SK-N-SH treated with all-trans-retinoic acid at 6 μM for 48 hours (cell line): ENCODE results near the gene ADGRD2.

Experiments
- ARNTL ChIP-seq: fragments of 450-650 bp; formaldehyde crosslinking; IDR thresholded peaks from 2 replicates; pipeline ENCODE4 v1.5.0; 2020; ENCODE audit warnings: low read depth, mild to moderate bottlenecking, moderate library complexity, borderline replicate concordance
- PATZ1 ChIP-seq: fragments of 250-450 bp; sonication (Bioruptor Pico); IDR thresholded peaks from 2 replicates; pipeline ENCODE4 v1.8.0; 2020; ENCODE audit warnings: mild to moderate bottlenecking, moderate library complexity, borderline replicate concordance
- POU6F1 ChIP-seq: fragments of 250-450 bp; sonication (Bioruptor Pico); IDR thresholded peaks from 2 replicates; pipeline ENCODE4 v1.8.0; 2021; ENCODE audit warnings: low read depth, mild to moderate bottlenecking, moderate library complexity, borderline replicate concordance
- RARB ChIP-seq: fragments of 250-450 bp; sonication (Bioruptor Pico); IDR thresholded peaks from 2 replicates; pipeline ENCODE4 v1.8.0; 2021; ENCODE audit warnings: mild to moderate bottlenecking, moderate library complexity
- TCF4 ChIP-seq: fragments of 250-450 bp; sonication (Bioruptor Pico); IDR thresholded peaks from 2 replicates; pipeline ENCODE4 v1.8.0; 2021; ENCODE audit warnings: mild to moderate bottlenecking, moderate library complexity, borderline replicate concordance
- ZC3H10 ChIP-seq: fragments of 250-450 bp; sonication (Bioruptor Pico); IDR thresholded peaks from 2 replicates; pipeline ENCODE4 v1.5.1; 2021; ENCODE audit warnings: mild to moderate bottlenecking, moderate library complexity
- ZFP3 ChIP-seq: fragments of 250-450 bp; sonication (Bioruptor Pico); IDR thresholded peaks from 2 replicates; pipeline ENCODE4 v1.5.0; 2020; ENCODE audit warnings: mild to moderate bottlenecking, moderate library complexity
- ZFP30 ChIP-seq: fragments of 450-650 bp; formaldehyde crosslinking; IDR thresholded peaks from 2 replicates; pipeline ENCODE4 v1.5.0; 2022; ENCODE audit warnings: mild to moderate bottlenecking, moderate library complexity
- TF ChIP-seq, protein P1 (sequence below): fragments of 250-450 bp; sonication (Bioruptor Pico); IDR thresholded peaks from 2 replicates; pipeline ENCODE4 v1.5.1; 2020; ENCODE audit warnings: low read depth, mild to moderate bottlenecking, moderate library complexity

DNA sequence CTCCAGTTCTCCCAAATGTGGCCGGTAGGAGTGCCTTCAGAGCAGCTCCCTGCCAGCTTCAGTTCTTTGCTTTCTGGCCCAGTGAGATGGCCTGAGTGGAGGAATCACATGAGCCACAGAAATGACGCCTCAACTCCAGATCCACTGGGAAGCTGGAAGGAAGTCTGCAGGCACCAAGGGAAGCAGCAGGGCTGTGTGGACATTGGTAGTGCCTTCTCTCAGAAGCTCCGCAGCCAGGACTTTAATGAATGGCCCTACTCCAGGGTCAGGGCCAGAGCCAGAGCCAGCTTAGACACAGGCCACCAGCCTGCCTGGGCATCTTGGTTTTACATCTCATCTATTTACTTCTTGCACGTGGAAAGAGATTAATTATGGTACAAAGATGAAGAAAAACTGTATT is 23.0 kb upstream of the ADGRD2 start:
- TF ChIP-seq ZC3H10 (CRISPR knock-in tag) (no peak), PATZ1 (no peak), RARB (no peak), TCF4 (no peak), ARNTL (CRISPR knock-in tag) (no peak), POU6F1 (CRISPR knock-in tag) (no peak), ZFP3 (CRISPR knock-in tag) (no peak), ZFP30 (no peak)
- TF ChIP-seq, protein P1, sequence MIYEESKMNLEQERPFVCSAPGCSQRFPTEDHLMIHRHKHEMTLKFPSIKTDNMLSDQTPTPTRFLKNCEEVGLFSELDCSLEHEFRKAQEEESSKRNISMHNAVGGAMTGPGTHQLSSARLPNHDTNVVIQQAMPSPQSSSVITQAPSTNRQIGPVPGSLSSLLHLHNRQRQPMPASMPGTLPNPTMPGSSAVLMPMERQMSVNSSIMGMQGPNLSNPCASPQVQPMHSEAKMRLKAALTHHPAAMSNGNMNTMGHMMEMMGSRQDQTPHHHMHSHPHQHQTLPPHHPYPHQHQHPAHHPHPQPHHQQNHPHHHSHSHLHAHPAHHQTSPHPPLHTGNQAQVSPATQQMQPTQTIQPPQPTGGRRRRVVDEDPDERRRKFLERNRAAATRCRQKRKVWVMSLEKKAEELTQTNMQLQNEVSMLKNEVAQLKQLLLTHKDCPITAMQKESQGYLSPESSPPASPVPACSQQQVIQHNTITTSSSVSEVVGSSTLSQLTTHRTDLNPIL (CRISPR knock-in tag), result no peak
